ENCODE data around the gene CAMTA1. TPM values are rescaled to one million over a fixed set of nuclear protein-coding genes. Genes with fewer than 3 reads are reported as not detected.
A peak's percentile ranks its signal among the peaks of the same experiment; 100 is the strongest.

CAMTA1 gene
- total RNA-seq, 1 donor from 2014 or later, result 99.0 TPM

GRCh38 chr1:7753641-7754040 lies 968.4 kb downstream of the CAMTA1 start:
- no peaks in the 10 kb centered on the region for H3K9me3 Mint-ChIP-seq (ENCODE audit: low read depth)
- H3K4me3 Mint-ChIP-seq (ENCODE audit: low read depth), result no peak overlapping the region
- no peak overlapping the region for H3K27ac Mint-ChIP-seq
- TF ChIP-seq CTCF (IDR thresholded peaks at IDR 0.05; ENCODE audit: unreplicated experiment), result no peak
- H3K36me3 Mint-ChIP-seq (ENCODE audit: insufficient read depth), result peaks cover 5% of the 10 kb centered on the region
- H3K27me3 Mint-ChIP-seq, result no peaks in the 10 kb centered on the region
- H3K4me1 Mint-ChIP-seq (ENCODE audit: low read depth), result peaks cover 12% of the 10 kb centered on the region
- no peak for DNase-seq (ENCODE audit: low spot score, unreplicated experiment)

DNA sequence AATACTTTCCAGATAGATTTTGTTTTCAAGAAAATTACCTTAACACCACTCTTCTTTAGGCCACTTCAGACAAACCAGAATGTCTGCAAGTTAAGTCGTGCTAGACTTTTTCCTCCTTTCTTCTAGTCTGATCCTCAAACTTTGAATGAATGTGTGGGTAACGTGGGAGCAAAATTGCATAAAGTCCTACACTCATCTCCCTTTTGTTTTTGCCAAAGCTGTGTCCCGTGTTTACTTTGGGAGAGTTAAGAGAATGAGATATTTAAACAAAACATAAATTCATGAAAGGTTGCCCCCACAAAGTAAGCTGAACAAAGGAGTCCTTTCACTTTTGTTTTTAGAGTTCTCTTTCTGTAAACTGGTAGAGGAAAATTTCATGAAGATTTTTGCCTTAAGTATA lies 969.0 kb downstream of the CAMTA1 start:
- Mint-ChIP-seq H3K27ac (no peak overlapping the region), H3K4me1 (ENCODE audit: low read depth) (peaks cover 12% of the 10 kb centered on the region), H3K36me3 (ENCODE audit: insufficient read depth) (peaks cover 5% of the 10 kb centered on the region), H3K4me3 (ENCODE audit: low read depth) (no peak overlapping the region), H3K9me3 (ENCODE audit: low read depth) (no peaks in the 10 kb centered on the region), H3K27me3 (no peaks in the 10 kb centered on the region)
- DNase-seq (ENCODE audit: low spot score, unreplicated experiment), result no peak
- no peak for TF ChIP-seq CTCF (IDR thresholded peaks at IDR 0.05; ENCODE audit: unreplicated experiment)

DNA sequence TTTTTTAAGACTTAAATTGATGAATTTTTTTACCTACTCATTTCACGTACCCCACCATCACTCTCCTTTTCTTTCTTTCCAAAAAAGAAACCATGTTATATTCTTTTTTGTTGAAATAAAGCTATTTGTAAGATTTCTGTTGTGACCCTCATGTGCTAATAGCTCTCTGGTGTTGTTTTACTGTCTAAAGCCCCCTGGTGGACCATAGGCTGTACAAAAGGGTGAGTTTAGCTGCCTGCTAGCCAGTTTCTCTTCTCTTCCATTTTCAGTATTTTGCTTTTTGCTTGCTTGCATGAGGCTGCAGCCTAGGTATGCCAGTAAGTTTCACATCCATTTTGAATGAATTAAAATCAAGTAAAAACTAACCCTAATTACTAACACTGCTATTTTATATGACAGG lies 970.2 kb downstream of the CAMTA1 start:
- Mint-ChIP-seq H3K4me3 (ENCODE audit: low read depth) (no peak overlapping the region), H3K9me3 (ENCODE audit: low read depth) (no peaks in the 10 kb centered on the region), H3K27ac (no peak overlapping the region), H3K36me3 (ENCODE audit: insufficient read depth) (peaks cover 3% of the 10 kb centered on the region), H3K4me1 (ENCODE audit: low read depth) (peaks cover 12% of the 10 kb centered on the region), H3K27me3 (no peaks in the 10 kb centered on the region)
- peak; percentile 61 for TF ChIP-seq CTCF (IDR thresholded peaks at IDR 0.05; ENCODE audit: unreplicated experiment)
- DNase-seq (ENCODE audit: low spot score, unreplicated experiment), result no peak

DNA sequence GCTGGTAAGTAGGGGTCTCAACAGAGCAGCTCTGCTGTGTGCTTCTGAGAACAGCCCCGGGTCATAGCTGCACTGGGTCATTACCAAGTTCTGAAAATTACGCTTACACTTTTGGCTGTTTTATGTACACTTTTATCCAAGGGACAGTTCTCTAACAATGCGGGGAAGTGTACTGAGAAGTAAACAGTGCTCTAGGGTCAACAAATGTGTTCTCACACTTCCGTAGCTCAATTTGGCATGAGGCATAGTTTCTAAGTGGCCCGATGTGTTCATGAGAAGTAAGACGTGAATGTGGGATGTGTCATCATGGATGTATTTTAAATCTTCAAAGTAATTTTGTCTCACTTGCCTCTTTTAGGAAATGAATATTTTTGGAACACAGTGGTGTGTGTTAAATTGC lies 975.0 kb downstream of the CAMTA1 start:
- no peak overlapping the region for H3K27ac Mint-ChIP-seq
- H3K36me3 Mint-ChIP-seq (ENCODE audit: insufficient read depth), result no peaks in the 10 kb centered on the region

DNA sequence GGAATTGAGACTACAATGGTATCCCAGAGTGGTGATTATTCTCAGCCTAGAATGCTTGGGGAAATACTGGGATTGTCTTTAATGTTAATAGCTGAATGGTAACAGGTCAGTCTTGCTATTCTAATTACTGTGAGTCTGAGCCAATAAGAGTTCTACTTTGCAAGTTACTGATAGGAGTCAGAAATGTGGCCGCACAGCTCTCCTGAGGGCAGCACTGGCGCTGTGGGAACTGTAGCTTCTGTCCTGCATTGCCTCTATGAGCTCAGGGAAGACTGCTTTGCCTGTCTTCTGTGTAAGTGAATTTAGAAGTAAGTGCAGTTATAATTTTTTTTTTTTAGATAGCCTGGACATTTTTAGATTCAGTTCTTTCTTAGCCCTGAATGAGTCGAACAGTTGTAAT lies 975.8 kb downstream of the CAMTA1 start:
- no peaks in the 10 kb centered on the region for H3K9me3 Mint-ChIP-seq (ENCODE audit: low read depth)

More for the DNA sequence above, 975.0 kb downstream of the CAMTA1 start:
- Mint-ChIP-seq H3K9me3 (ENCODE audit: low read depth) (no peaks in the 10 kb centered on the region), H3K27me3 (no peaks in the 10 kb centered on the region), H3K4me3 (ENCODE audit: low read depth) (no peak overlapping the region), H3K4me1 (ENCODE audit: low read depth) (no peaks in the 10 kb centered on the region)
- no peak for TF ChIP-seq CTCF (IDR thresholded peaks at IDR 0.05; ENCODE audit: unreplicated experiment)
- DNase-seq (ENCODE audit: low spot score, unreplicated experiment), result no peak

More for the DNA sequence above, 975.8 kb downstream of the CAMTA1 start:
- no peak for DNase-seq (ENCODE audit: low spot score, unreplicated experiment)
- no peak overlapping the region for H3K27ac Mint-ChIP-seq
- no peaks in the 10 kb centered on the region for H3K27me3 Mint-ChIP-seq
- no peaks in the 10 kb centered on the region for H3K4me1 Mint-ChIP-seq (ENCODE audit: low read depth)
- no peak overlapping the region for H3K4me3 Mint-ChIP-seq (ENCODE audit: low read depth)
- H3K36me3 Mint-ChIP-seq (ENCODE audit: insufficient read depth), result no peaks in the 10 kb centered on the region
- TF ChIP-seq CTCF (IDR thresholded peaks at IDR 0.05; ENCODE audit: unreplicated experiment), result no peak

Data from progenitor cell of endocrine pancreas (in vitro differentiated cells).